Stimulated activated CD8-positive, alpha-beta memory T cell treated with anti-CD3 and anti-CD28 coated beads, Interleukin-2, amount 100 ng/mL, for 1 hour (primary cell): Measurements from ENCODE around the gene PTPRN2.
"Not testable (repeated sequence)": the region's sequence is repeated elsewhere in the genome, so short reads cannot be mapped to it uniquely, and the experiment has no call there.

Source experiments
- DNase-seq, 2 donors: peaks; one replicate each; pipeline ENCODE4 v3.0.0-alpha.2; 2020; ENCODE audit warnings: low read depth in 2 of 2

PTPRN2 gene

GRCh38 chr7:158322616-158323530, 264.8 kb downstream of the PTPRN2 start:
- no peak for DNase-seq

DNA sequence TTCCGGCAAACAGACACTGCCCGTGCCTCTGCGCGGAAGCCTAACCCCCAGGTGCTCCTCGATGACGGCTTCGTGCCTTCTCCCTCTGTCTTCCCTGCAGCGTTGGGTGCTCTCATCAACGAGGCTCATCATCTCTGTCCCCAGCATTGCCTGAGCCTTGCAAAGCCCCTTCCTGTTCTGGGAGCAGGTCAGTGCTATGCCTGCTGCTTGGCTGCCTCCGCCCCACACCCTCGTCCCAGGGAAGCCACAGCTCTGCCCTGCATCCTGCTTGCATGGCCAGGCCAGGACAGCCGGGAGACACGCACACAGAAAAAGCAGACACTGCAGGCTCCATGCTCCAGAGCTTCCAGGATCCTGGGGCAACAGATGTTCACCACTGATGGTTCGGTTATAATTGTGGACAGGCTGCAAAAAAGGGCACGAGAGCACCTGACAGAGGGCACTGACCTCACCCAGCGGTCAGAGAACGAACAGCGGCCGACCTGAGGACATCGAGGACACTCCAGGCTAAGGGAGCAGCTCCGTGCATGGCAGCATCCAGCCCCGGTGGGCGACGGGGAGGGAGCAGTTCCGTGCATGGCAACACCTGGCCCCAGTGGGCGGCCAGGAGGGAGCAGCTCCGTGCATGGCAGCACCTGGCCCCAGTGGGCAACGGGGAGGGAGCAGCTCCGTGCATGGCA, 265.5 kb downstream of the PTPRN2 start:
- no peak for DNase-seq

DNA sequence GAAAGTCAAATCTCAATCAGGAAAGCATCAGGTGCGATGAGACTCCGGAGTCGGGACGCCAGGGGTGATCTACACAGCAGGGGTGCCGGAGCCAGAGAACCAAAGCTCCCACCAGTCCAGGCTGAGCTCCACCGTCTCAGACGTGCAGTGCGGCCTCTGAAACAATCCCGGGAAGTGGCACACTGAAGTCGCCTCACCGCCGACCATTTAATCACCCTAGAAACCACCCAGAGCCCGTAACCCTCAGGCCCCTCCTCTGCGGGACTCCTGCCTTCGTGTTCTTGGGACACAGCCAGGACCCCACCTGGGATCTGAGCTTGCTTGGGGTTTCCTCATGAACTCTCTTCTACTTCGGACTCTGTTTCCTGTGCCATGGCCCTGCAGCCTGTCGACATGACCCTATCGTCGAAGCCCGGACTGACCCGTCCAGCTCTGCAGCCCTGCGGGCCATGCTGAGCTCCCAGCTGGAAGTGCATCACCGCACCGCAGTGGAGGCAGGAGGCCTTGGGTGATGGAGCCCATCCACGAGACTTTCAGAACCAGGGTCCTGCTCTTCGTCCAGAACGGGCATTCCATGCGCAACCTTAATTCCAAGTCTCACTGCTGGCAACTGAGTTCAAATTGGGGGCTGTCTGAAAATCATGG, 266.4 kb downstream of the PTPRN2 start:
- DNase-seq = no peak

- DNase-seq = no peak
Measured at GRCh38 chr7:158320328-158320727, 267.3 kb downstream of the PTPRN2 start.

GRCh38 chr7:158318511-158318913, 269.1 kb downstream of the PTPRN2 start:
- DNase-seq = no peak

GRCh38 chr7:158317238-158318205, 270.1 kb downstream of the PTPRN2 start:
- DNase-seq = no peak

DNA sequence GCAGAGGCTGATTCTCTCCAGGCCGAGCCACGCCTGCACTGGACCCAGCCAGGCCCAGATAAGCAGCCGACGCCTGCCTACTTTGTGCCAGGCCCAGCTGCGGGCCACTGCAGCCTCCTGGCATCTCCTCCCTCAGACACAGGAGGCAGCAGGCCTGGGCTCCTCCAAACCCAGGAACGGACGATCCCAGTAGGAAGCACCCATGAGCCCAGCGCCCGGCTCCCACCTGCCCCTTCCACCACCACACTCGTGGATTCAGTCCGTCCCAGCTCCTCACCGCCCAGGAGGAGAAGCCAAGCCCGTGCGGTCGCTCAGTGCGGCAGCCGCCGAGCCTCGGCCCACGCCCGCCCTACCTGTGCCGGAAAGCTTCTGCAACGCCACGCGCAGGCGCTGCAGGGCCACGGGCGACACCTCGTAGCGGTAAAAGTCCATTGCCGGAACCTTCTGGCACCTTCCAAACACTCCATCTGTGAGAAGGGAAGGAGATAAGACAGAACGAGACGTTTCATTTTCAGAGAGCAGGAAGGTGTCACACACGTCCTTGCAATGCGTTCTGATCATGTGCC, 271.1 kb downstream of the PTPRN2 start:
- no peak for DNase-seq

GRCh38 chr7:158315881-158316280, 271.7 kb downstream of the PTPRN2 start:
- DNase-seq = no peak

DNA sequence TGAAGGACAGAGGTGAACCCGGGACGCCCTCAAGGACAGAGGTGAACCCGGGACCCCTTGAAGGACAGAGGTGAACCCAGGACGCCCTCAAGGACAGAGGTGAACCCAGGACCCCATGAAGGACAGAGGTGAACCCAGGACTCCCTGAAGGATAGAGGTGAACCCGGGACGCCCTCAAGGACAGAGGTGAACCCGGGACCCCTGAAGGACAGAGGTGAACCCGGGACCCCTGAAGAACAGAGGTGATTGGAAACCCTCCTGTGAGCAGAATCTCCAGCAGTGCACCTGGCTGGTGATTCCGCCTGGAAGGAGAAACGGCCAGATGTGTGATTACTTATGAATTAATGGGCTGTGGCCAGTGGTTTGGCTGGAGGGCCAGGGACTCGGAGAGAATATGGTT, 272.3 kb downstream of the PTPRN2 start:
- DNase-seq = no peak

DNA sequence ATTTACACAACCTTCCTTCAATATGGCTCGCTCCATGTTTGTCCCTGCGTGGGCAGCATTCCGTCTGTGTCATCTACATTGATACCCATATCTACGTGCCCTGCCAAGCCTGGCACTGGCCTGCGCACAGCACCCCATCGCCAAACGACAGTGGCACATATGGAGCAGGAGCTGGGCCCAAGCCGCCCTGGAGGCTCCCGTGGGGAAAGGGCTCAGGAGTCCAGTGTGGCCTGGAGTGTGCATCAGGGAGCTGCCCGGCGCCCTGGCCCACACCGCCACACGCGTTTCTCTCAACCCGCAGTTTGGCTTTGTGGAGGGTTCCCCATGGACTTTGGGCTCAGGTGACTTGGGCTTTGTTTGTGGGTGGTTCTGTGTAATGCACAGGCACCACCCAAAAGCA, 273.2 kb downstream of the PTPRN2 start:
- DNase-seq = no peak

DNA sequence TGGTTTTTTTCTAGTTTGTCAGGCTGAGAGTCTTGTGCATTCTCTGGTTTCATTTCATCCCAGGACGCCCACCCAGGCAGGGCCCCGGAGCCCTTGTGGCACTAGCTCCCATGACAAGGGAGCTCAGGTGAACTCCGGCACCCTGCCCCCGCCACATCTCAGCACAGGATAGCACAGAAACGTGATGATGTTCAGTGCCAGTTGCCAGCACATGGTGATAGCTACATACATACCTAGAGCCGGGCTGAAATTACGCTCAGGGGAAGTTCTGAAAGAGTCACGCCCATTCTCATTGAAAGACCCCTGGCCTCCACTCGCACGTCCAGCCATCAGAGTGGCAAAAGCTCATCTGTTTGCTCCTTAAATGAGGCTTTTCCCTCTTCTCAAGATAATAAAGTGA, 273.7 kb downstream of the PTPRN2 start:
- DNase-seq = no peak

DNA sequence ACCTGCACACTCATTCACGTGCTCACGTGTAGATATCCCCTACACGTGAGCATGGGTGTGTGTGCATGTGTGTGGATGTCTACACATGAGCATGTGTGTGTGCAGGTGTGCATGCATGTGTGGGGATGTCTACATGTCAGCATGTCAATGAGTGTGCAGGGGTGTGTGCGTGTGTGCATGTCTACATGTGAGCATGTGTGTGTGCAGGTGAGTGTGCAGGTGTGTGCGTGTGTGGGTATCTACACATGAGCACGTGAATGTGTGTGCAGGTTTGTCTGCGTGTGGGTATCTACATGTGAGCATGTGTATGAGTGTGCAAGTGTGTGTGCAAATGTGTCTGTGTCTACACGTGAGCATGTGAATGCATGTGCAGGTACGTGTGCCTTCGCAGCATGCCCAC, 274.8 kb downstream of the PTPRN2 start:
- DNase-seq = no peak

- no peak for DNase-seq
Measured at GRCh38 chr7:158311791-158312190, 275.8 kb downstream of the PTPRN2 start.

DNA sequence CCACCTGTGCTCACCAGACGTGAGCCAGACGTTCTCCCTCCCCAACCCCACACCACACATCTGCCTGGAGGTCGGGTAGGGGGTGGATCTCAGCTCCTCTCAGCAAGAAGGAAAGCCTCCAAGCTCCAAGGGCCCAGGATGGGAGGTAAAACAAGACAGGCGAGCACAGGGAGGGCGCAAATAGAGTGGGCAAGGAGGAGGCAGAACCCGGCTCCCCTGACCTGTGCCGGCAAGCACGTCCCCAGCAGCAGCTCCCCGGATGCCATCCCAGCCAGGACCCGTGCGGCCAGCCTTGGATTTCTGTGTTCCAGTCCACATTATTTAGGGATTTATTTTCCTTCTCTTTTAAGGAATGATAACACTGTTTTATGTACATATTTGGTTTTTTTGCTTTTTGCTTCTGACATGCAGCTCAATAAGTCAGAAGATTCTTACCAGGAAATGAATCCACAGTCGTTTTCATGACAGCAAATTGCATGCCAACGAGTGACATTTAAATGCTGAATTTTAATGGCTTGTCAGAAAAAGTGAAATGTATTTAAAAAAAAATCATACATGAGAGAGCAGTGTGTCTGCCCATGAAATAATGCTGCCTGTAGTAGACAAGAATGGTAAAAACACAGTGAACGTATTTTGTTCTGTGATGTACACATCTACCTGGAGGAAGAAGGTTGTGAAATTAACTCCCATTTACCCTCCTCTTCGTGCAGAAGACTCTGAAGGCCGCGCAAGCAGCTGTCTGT, 276.5 kb downstream of the PTPRN2 start:
- no peak for DNase-seq

GRCh38 chr7:158309868-158310763, 277.5 kb downstream of the PTPRN2 start:
- no peak for DNase-seq

DNA sequence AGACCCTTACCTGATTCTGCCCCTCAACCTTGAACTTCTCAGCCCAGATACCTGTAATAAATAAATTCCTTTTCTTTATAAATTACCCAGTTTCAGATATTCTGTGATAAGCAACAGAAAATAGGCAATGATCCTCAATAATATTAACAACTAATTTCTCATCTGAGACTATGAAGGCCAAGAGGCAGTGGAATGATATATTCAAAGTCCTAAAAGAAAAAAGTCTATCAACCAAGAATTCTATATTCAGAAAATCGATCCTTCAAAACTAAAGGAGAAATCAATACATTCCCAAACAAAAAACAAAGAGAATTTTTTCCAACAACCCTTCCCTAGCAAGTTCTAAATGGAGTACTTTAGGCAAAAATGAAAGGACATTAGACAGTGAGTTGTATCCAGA, 279.6 kb downstream of the PTPRN2 start:
- no peak for DNase-seq

DNA sequence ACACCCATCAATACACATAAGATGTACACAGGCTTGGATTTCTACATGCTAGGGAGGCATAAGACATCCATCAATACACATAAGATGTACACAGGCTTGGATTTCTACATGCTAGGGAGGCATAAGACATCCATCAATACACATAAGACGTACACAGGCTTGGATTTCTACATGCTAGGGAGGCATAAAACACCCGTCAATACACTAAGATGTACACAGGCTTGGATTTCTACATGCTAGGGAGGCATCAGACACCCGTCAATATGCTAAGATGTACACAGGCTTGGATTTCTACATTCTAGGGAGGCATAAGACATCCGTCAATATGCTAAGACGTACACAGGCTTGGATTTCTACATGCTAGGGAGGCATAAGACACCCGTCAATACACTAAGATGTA, 283.6 kb downstream of the PTPRN2 start:
- DNase-seq = not testable (repeated sequence)

DNA sequence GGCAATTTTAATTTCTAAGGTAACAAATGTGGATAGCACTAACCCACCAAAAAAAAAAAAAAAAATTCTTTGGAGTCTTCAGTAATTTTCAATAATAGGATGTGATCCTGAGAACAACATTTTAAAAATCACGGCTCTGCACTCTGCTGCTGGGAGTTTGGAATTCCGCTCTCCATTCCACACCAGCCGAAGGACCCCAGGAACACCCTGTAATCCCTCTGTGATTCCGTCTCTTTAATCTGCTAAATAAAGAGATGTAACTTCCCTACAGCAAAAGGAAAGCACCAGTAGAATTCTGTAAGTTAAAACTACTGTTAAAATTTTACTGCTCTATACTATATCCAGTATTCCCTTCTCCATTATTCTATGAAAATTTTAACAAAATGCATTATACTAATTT, 284.5 kb downstream of the PTPRN2 start:
- no peak for DNase-seq
